Measurements from ENCODE around the gene OR6C68. TPM values are rescaled to one million over a fixed set of nuclear protein-coding genes. Genes with fewer than 3 reads are reported as not detected.

The OR6C68 gene
- total and polyA plus RNA-seq, 2 of the 8 experiments (the other 6 are each of a cell fraction or from before 2014, with no cell fraction given), result not detected

DNA sequence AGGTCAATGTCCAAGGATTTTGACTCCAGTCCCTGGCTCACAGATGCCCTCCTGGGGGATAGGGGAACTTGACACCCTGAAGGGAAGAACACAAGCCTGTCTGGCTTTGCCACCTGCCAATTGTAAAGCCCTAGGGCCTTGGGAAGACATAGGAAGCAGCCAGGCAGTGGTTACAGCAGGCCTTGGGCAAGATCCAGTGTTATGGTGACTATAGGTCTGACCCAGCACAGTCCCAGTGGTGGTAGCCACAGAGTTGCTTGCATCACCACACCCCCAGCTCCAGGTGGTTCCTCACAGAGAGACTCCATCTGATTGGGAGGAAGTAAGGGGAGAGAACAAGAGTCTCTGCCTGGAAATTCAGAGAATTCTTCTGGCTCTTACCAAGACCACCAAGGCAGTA lies 24.2 kb downstream of the OR6C68 start (continued):
- TF ChIP-seq, protein P1, sequence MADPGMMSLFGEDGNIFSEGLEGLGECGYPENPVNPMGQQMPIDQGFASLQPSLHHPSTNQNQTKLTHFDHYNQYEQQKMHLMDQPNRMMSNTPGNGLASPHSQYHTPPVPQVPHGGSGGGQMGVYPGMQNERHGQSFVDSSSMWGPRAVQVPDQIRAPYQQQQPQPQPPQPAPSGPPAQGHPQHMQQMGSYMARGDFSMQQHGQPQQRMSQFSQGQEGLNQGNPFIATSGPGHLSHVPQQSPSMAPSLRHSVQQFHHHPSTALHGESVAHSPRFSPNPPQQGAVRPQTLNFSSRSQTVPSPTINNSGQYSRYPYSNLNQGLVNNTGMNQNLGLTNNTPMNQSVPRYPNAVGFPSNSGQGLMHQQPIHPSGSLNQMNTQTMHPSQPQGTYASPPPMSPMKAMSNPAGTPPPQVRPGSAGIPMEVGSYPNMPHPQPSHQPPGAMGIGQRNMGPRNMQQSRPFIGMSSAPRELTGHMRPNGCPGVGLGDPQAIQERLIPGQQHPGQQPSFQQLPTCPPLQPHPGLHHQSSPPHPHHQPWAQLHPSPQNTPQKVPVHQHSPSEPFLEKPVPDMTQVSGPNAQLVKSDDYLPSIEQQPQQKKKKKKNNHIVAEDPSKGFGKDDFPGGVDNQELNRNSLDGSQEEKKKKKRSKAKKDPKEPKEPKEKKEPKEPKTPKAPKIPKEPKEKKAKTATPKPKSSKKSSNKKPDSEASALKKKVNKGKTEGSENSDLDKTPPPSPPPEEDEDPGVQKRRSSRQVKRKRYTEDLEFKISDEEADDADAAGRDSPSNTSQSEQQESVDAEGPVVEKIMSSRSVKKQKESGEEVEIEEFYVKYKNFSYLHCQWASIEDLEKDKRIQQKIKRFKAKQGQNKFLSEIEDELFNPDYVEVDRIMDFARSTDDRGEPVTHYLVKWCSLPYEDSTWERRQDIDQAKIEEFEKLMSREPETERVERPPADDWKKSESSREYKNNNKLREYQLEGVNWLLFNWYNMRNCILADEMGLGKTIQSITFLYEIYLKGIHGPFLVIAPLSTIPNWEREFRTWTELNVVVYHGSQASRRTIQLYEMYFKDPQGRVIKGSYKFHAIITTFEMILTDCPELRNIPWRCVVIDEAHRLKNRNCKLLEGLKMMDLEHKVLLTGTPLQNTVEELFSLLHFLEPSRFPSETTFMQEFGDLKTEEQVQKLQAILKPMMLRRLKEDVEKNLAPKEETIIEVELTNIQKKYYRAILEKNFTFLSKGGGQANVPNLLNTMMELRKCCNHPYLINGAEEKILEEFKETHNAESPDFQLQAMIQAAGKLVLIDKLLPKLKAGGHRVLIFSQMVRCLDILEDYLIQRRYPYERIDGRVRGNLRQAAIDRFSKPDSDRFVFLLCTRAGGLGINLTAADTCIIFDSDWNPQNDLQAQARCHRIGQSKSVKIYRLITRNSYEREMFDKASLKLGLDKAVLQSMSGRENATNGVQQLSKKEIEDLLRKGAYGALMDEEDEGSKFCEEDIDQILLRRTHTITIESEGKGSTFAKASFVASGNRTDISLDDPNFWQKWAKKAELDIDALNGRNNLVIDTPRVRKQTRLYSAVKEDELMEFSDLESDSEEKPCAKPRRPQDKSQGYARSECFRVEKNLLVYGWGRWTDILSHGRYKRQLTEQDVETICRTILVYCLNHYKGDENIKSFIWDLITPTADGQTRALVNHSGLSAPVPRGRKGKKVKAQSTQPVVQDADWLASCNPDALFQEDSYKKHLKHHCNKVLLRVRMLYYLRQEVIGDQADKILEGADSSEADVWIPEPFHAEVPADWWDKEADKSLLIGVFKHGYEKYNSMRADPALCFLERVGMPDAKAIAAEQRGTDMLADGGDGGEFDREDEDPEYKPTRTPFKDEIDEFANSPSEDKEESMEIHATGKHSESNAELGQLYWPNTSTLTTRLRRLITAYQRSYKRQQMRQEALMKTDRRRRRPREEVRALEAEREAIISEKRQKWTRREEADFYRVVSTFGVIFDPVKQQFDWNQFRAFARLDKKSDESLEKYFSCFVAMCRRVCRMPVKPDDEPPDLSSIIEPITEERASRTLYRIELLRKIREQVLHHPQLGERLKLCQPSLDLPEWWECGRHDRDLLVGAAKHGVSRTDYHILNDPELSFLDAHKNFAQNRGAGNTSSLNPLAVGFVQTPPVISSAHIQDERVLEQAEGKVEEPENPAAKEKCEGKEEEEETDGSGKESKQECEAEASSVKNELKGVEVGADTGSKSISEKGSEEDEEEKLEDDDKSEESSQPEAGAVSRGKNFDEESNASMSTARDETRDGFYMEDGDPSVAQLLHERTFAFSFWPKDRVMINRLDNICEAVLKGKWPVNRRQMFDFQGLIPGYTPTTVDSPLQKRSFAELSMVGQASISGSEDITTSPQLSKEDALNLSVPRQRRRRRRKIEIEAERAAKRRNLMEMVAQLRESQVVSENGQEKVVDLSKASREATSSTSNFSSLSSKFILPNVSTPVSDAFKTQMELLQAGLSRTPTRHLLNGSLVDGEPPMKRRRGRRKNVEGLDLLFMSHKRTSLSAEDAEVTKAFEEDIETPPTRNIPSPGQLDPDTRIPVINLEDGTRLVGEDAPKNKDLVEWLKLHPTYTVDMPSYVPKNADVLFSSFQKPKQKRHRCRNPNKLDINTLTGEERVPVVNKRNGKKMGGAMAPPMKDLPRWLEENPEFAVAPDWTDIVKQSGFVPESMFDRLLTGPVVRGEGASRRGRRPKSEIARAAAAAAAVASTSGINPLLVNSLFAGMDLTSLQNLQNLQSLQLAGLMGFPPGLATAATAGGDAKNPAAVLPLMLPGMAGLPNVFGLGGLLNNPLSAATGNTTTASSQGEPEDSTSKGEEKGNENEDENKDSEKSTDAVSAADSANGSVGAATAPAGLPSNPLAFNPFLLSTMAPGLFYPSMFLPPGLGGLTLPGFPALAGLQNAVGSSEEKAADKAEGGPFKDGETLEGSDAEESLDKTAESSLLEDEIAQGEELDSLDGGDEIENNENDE (IDR thresholded peaks at IDR 0.05; ENCODE audit: insufficient replicate concordance, low read length), result no peak
- TF ChIP-seq SP2 (IDR thresholded peaks at IDR 0.05; ENCODE audit: low read length), result no peak
- TF ChIP-seq NRF1 (IDR thresholded peaks at IDR 0.05; ENCODE audit: low read depth, low read length), result no peak
- TF ChIP-seq RFX5 (IDR thresholded peaks at IDR 0.05; ENCODE audit: borderline replicate concordance, low read depth, low read length), result no peak
- TF ChIP-seq POLR2A (IDR thresholded peaks at IDR 0.05; ENCODE audit: control extremely low read depth in 1 of 2, low read depth in 2 of 2, low read length in 2 of 2), result no peak
- no peak for TF ChIP-seq TEAD4 (IDR thresholded peaks at IDR 0.05; ENCODE audit: low read depth, low read length)
- no peak for TF ChIP-seq EP300 (IDR thresholded peaks at IDR 0.05; ENCODE audit: borderline replicate concordance in 1 of 2, low read depth in 2 of 2, low read length in 2 of 2)
- TF ChIP-seq JUND (IDR thresholded peaks at IDR 0.05; ENCODE audit: low read length), result no peak
- TF ChIP-seq, protein P2, sequence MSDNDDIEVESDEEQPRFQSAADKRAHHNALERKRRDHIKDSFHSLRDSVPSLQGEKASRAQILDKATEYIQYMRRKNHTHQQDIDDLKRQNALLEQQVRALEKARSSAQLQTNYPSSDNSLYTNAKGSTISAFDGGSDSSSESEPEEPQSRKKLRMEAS (IDR thresholded peaks at IDR 0.05), result no peak
- no peak for TF ChIP-seq SAP30 (IDR thresholded peaks at IDR 0.05; ENCODE audit: insufficient read depth, insufficient replicate concordance, low read length)
- TF ChIP-seq SUZ12 (IDR thresholded peaks at IDR 0.05; ENCODE audit: low read length), result no peak
- no peak for TF ChIP-seq KDM5A (IDR thresholded peaks at IDR 0.05; ENCODE audit: low read length)

All from H1 (cell line).